Measurements from ENCODE around the gene KCTD21. TPM values are rescaled to one million over a fixed set of nuclear protein-coding genes. Genes with fewer than 3 reads are reported as not detected.

KCTD21 gene
- total RNA-seq, 1 experiment from 2014 or later, result 3.0 TPM

- Histone ChIP-seq H3K9ac (ENCODE audit: low read length) (no peak overlapping the region), H3K9me3 (ENCODE audit: control insufficient read depth in 1 of 2, insufficient read depth in 1 of 2, low read depth in 1 of 2, low read length in 2 of 2) (no peaks in the 10 kb centered on the region), H3K27ac (ENCODE audit: low read depth, low read length) (no peak overlapping the region), H4K20me1 (ENCODE audit: insufficient read depth) (no peaks in the 10 kb centered on the region), H2AFZ (ENCODE audit: low read depth, low read length, poor library complexity, severe bottlenecking) (no peak overlapping the region), H3K27me3 (ENCODE audit: insufficient read depth, low read length) (no peaks in the 10 kb centered on the region), H3K9me2 (ENCODE audit: insufficient read depth) (no peaks in the 10 kb centered on the region), H3K4me2 (ENCODE audit: low read length) (no peak overlapping the region), H3K79me2 (ENCODE audit: insufficient read depth, low read length) (peaks cover 52% of the 10 kb centered on the region), H3K4me1 (ENCODE audit: control insufficient read depth in 1 of 2, insufficient read depth in 2 of 2, low read length in 2 of 2) (no peaks in the 10 kb centered on the region), H3K36me3 (ENCODE audit: control insufficient read depth in 1 of 2, insufficient read depth in 2 of 2, low read length in 2 of 2) (peaks cover 2 to 9% of the 10 kb centered on the region in 2 experiments; a peak in 2 of 4 replicates), H3K4me3 (replicated peaks in 1 of 2; ENCODE audit: low read depth in 1 of 2, low read length in 2 of 2) (no peak overlapping the region)
- TF ChIP-seq SIN3A (IDR thresholded peaks at IDR 0.05; ENCODE audit: low read depth) (no peak), CEBPB (IDR thresholded peaks at IDR 0.05; ENCODE audit: low read depth) (no peak), CTCF (IDR thresholded peaks at IDR 0.05 in 2 of 3, conservative IDR thresholded peaks at IDR 0.05 in 1 of 3; ENCODE audit: borderline replicate concordance in 1 of 3, insufficient read depth in 1 of 3, low read depth in 2 of 3, low read length in 2 of 3) (no peak), ATF3 (IDR thresholded peaks at IDR 0.05) (no peak), ZBTB33 (IDR thresholded peaks at IDR 0.05; ENCODE audit: extremely low read depth, insufficient replicate concordance, low read length) (no peak), RAD21 (IDR thresholded peaks at IDR 0.05; ENCODE audit: low read depth) (no peak), MAX (IDR thresholded peaks at IDR 0.05) (no peak), EZH2phosphoT487 (IDR thresholded peaks at IDR 0.05; ENCODE audit: borderline replicate concordance) (no peak), ZNF274 (IDR thresholded peaks at IDR 0.05; ENCODE audit: low read depth, low read length) (no peak), TCF7L2 (IDR thresholded peaks at IDR 0.05; ENCODE audit: borderline replicate concordance, extremely low read depth, insufficient read depth, insufficient read length) (no peak), SP1 (IDR thresholded peaks at IDR 0.05; ENCODE audit: low read depth) (no peak), FOSL1 (IDR thresholded peaks at IDR 0.05; ENCODE audit: low read depth) (no peak), ZFX (IDR thresholded peaks at IDR 0.05) (no peak), EZH2 (IDR thresholded peaks at IDR 0.05) (no peak)
- DNase-seq (ENCODE audit: low read depth, low spot score), result no peak
- BruUV-seq (replicated peaks), result no TSS peak
- CTCF ChIA-PET, result no interaction called here
- RAD21 ChIA-PET (ENCODE audit: low non-redundant PET in 1 of 2, low total read pairs in 2 of 2, uncharacterized antibody in 2 of 2, unreplicated experiment in 2 of 2), result no interaction called here
- intact Hi-C loops (cut with micrococcal nuclease), result no loop called here
- POLR2A ChIA-PET, result no interaction called here
- no peak for ATAC-seq
These were observed 56.0 kb downstream of the KCTD21 start for GRCh38 chr11:78132475-78132874.

Measured in HCT116 (cell line).